Measurements from ENCODE around the gene COL8A2.
A peak's percentile ranks its signal among the peaks of the same experiment; 100 is the strongest.

DNA sequence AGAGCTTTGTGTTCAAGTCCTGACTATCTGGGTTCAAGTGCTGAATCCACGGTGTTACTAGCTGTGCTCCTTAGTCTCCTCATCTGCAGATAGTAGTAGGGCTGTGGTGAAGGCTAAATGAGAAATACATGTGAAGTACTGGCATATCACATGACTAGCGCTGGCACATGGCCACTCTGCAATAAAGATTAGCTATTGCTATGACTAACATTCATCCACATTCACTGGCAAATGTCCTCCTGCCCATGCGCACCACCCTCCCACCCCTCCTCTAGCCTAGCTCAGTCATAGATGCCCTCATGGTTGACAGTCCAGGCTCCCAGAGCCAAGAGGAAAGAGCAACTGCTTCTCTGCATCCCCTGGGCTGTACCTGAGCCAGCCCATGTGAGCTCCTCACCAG, 8.5 kb upstream of the COL8A2 start:
- TF ChIP-seq POLR2A (IDR thresholded peaks at IDR 0.05; ENCODE audit: low read length) (peak; percentile 18), GATA1 (IDR thresholded peaks at IDR 0.05; ENCODE audit: low read depth, low read length) (no peak)
